ENCODE data around the gene LHX2. TPM values are rescaled to one million over a fixed set of nuclear protein-coding genes. Genes with fewer than 3 reads are reported as not detected.

The LHX2 gene
- polyA plus RNA-seq, 3 donors = 0.12 TPM; not detected in 2

DNA sequence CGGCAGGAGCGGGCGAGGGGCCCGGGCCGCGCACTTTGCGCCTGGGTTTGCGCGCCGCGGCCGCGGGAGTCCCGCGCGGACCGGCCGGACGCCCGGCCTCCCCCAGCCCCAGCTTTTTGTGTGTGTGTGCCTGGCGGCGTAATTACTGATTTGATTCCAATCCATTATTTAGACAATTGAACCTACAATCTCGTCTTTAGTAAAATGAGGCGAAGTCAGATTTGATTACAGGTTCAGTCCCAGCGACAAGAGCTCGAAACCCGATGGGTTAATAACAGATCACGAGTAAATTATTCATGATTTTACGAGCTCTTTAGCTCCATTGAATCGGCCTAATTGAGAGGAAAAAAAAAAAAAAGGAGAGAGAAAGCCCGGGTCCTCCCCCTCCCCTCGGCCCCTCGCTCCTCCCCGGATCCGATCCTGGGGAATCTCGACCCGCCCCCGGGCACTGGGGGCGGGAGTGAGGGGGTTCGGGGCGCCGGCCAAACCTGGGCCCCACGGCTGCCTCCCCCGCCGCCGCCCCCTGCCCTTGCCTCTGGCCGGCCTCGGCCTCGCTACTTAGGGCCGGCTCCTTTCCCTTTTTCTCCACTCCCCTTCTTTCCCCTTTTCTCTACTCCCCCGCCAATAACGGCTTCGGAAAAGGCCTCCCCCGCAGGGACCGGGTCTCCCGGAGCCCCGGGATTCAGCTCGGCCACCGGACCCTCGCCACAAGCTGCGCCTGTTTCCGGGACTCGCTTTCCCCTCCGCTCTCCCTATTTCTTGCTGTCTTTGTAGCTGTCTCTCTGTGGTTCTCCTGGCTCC, 6.6 kb downstream of the LHX2 start:
- H3K27ac ChIP-seq (ENCODE audit: low read depth in 1 of 2, low read length in 2 of 2) = no peak overlapping the region
- peaks cover 0 to 26% of the 10 kb centered on the region in 2 donors for H3K36me3 Mint-ChIP-seq
- TF ChIP-seq, protein P1, sequence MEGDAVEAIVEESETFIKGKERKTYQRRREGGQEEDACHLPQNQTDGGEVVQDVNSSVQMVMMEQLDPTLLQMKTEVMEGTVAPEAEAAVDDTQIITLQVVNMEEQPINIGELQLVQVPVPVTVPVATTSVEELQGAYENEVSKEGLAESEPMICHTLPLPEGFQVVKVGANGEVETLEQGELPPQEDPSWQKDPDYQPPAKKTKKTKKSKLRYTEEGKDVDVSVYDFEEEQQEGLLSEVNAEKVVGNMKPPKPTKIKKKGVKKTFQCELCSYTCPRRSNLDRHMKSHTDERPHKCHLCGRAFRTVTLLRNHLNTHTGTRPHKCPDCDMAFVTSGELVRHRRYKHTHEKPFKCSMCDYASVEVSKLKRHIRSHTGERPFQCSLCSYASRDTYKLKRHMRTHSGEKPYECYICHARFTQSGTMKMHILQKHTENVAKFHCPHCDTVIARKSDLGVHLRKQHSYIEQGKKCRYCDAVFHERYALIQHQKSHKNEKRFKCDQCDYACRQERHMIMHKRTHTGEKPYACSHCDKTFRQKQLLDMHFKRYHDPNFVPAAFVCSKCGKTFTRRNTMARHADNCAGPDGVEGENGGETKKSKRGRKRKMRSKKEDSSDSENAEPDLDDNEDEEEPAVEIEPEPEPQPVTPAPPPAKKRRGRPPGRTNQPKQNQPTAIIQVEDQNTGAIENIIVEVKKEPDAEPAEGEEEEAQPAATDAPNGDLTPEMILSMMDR (IDR thresholded peaks at IDR 0.05) = no peak
- no peaks in the 10 kb centered on the region for H3K79me2 ChIP-seq (ENCODE audit: insufficient read depth, low read length)
- H3K4me1 ChIP-seq (ENCODE audit: control insufficient read depth in 1 of 2, insufficient read depth in 2 of 2, low read length in 2 of 2) = peaks cover 32 to 39% of the 10 kb centered on the region in 2 donors
- 1% methylated on average over 29 of the region's 64 CpGs for WGBS (ENCODE audit: insufficient coverage)
- H3K4me3 ChIP-seq (replicated peaks in 1 of 3; ENCODE audit: low read depth in 2 of 3, low read length in 3 of 3) = peak overlapping the region in 1 of 3 experiments; percentile 50
- H3K4me1 Mint-ChIP-seq = peaks cover 53% of the 10 kb centered on the region
- peak overlapping the region; percentile 46 for H3K4me2 ChIP-seq (replicated peaks; ENCODE audit: extremely low read depth, low read length, poor library complexity, severe bottlenecking)
- H3K27me3 ChIP-seq (ENCODE audit: control insufficient read depth in 2 of 2, insufficient read depth in 2 of 2, low read length in 2 of 2) = peaks cover 95 to 98% of the 10 kb centered on the region in 2 donors
- peaks cover 16 to 83% of the 10 kb centered on the region in 2 donors for H3K9me3 ChIP-seq (replicated peaks in 1 of 2; ENCODE audit: control insufficient read depth in 1 of 2, insufficient read depth in 1 of 2, low read length in 2 of 2)
- peaks cover 0 to 57% (median 31%) of the 10 kb centered on the region in 7 donors for H3K9me3 Mint-ChIP-seq
- H3K4me3 Mint-ChIP-seq = peak overlapping the region; percentile 57 to 88
- no peak for DNase-seq
- no peak overlapping the region for H3K9ac ChIP-seq (ENCODE audit: insufficient read depth, low read length, poor library complexity, severe bottlenecking)
- peaks cover 90 to 99% (median 95%) of the 10 kb centered on the region in 3 donors for H3K27me3 Mint-ChIP-seq (ENCODE audit: low read depth in 3 of 3)
- H4K20me1 ChIP-seq (ENCODE audit: insufficient read depth, low read length) = peaks cover 25% of the 10 kb centered on the region
- peak overlapping the region; percentile 50 for H2AFZ ChIP-seq (ENCODE audit: insufficient read depth, low read depth, low read length, poor library complexity, severe bottlenecking)
- no peak overlapping the region for H3K27ac Mint-ChIP-seq
- H3K36me3 ChIP-seq (replicated peaks in 1 of 2; ENCODE audit: control insufficient read depth in 1 of 2, insufficient read depth in 2 of 2, low read length in 2 of 2) = no peaks in the 10 kb centered on the region
- intact Hi-C loops (cut with micrococcal nuclease) = no loop called here

DNA sequence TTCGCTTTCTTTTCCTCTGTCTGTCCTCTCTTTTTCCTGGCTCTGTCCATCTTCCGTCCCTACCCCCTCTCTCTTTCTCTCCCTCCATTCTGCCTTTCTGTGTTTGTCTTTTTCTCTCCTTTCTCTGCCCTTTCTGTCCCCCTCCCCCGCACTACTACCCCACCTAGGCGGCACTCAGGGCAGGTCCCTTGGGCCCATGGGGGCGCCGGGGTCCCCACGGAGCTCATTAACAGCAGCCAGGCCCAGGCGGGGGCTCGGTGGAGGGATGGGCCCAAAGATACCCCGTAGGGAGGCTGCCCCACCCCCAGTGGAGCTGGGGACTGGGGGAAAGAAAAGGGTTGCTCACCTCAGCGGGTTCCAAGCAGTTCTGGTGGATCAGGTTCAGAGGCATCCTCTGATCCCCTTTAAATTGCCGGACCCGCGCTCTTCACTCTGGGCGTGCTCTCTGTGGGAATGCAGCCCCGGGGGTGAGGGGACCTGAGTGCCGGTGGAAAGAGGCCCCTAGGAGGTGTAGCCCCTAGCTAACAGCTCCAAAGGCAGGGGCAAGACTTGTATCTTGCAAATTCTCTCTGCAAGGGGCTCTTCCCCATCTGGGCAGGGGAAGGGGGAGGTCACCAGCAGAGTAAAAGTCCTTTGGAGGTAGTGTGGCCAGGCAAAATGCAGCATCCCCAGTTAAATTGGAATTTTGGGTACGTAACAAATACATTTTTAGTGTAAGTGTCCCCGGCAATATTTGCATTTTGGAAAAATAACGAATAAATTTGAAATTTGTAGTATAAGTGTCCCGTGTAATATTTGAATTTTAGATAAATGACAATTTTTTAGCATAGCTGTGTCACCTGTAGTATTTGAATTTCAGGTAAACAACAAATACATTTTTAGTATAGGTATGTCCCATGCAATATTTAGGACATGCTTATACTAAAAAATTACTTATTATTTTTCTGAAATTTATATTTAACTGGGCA, 7.4 kb downstream of the LHX2 start:
- H3K4me2 ChIP-seq (replicated peaks; ENCODE audit: extremely low read depth, low read length, poor library complexity, severe bottlenecking) = peak overlapping the region; percentile 46
- TF ChIP-seq, protein P1 (IDR thresholded peaks at IDR 0.05) = no peak
- Mint-ChIP-seq H3K27me3 (ENCODE audit: low read depth in 3 of 3) (peaks cover 88 to 98% (median 95%) of the 10 kb centered on the region in 3 donors), H3K9me3 (peaks cover 0 to 55% (median 31%) of the 10 kb centered on the region in 7 donors), H3K36me3 (peaks cover 0 to 26% of the 10 kb centered on the region in 2 donors), H3K4me3 (peak overlapping the region; percentile 57 to 88), H3K4me1 (peaks cover 46% of the 10 kb centered on the region), H3K27ac (no peak overlapping the region)
- no peaks in the 10 kb centered on the region for H3K79me2 ChIP-seq (ENCODE audit: insufficient read depth, low read length)
- 8% methylated on average over 9 of the region's 21 CpGs for WGBS (ENCODE audit: insufficient coverage)
- DNase-seq = no peak
- H4K20me1 ChIP-seq (ENCODE audit: insufficient read depth, low read length) = peaks cover 19% of the 10 kb centered on the region
- intact Hi-C loops (cut with micrococcal nuclease) = no loop called here
- H3K27ac ChIP-seq (ENCODE audit: low read depth in 1 of 2, low read length in 2 of 2) = no peak overlapping the region
- no peaks in the 10 kb centered on the region for H3K36me3 ChIP-seq (replicated peaks in 1 of 2; ENCODE audit: control insufficient read depth in 1 of 2, insufficient read depth in 2 of 2, low read length in 2 of 2)
- H3K4me3 ChIP-seq (replicated peaks in 1 of 3; ENCODE audit: low read depth in 2 of 3, low read length in 3 of 3) = peak overlapping the region in 1 of 3 experiments; percentile 50
- peaks cover 29 to 38% of the 10 kb centered on the region in 2 donors for H3K4me1 ChIP-seq (ENCODE audit: control insufficient read depth in 1 of 2, insufficient read depth in 2 of 2, low read length in 2 of 2)
- peaks cover 16 to 83% of the 10 kb centered on the region in 2 donors for H3K9me3 ChIP-seq (replicated peaks in 1 of 2; ENCODE audit: control insufficient read depth in 1 of 2, insufficient read depth in 1 of 2, low read length in 2 of 2)
- peak overlapping the region; percentile 35 for H2AFZ ChIP-seq (ENCODE audit: insufficient read depth, low read depth, low read length, poor library complexity, severe bottlenecking)
- no peak overlapping the region for H3K9ac ChIP-seq (ENCODE audit: insufficient read depth, low read length, poor library complexity, severe bottlenecking)
- H3K27me3 ChIP-seq (ENCODE audit: control insufficient read depth in 2 of 2, insufficient read depth in 2 of 2, low read length in 2 of 2) = peaks cover 96 to 98% of the 10 kb centered on the region in 2 donors

Measured in CD14-positive monocyte (primary cell).